HEK293 (cell line): ENCODE measurements around the gene ASF1B.
"Not testable (repeated sequence)": the region's sequence is repeated elsewhere in the genome, so short reads cannot be mapped to it uniquely, and the experiment has no call there.

Source experiments
- CTCF ChIP-seq: fragments of 450-650 bp; formaldehyde crosslinking; IDR thresholded peaks from 2 replicates; pipeline ENCODE4 v1.5.1; 2016; ENCODE audit warnings: missing biosample characterization, missing genetic modification characterization
- GLIS2 ChIP-seq: fragments of 450-650 bp; formaldehyde crosslinking; IDR thresholded peaks from 2 replicates; pipeline ENCODE4 v1.5.1; 2016; ENCODE audit warnings: missing biosample characterization, missing genetic modification characterization
- HOXD13 ChIP-seq: sonication (generic); formaldehyde crosslinking; IDR thresholded peaks from 2 replicates; pipeline ENCODE4 v1.8.0; 2022; ENCODE audit warnings: missing genetic modification reagents, borderline replicate concordance
- ZEB2 ChIP-seq: fragments of 450-650 bp; formaldehyde crosslinking; IDR thresholded peaks from 2 replicates; pipeline ENCODE4 v1.5.1; 2016; ENCODE audit warnings: missing biosample characterization, missing genetic modification characterization
- ZNF184 ChIP-seq: fragments of 450-650 bp; IDR thresholded peaks from 2 replicates; pipeline ENCODE4 v1.5.1; 2018; ENCODE audit warnings: missing biosample characterization, mild to moderate bottlenecking, missing genetic modification characterization
- ZNF639 ChIP-seq: fragments of 450-650 bp; formaldehyde crosslinking; IDR thresholded peaks from 2 replicates; pipeline ENCODE4 v1.5.1; 2016; ENCODE audit warnings: missing biosample characterization, missing genetic modification characterization

- TF ChIP-seq ZNF184 (tag by site-specific recombination); CTCF (tag by site-specific recombination); ZEB2; HOXD13 (CRISPR knock-in tag); GLIS2; ZNF639 (tag by site-specific recombination): not testable (repeated sequence)
These were observed 49.3 kb upstream of the ASF1B start for GRCh38 chr19:14185691-14186090.
